ENCODE measurements around the gene NQO1.

Gene NQO1

GRCh38 chr16:69706256-69706974 is 19.9 kb downstream of the NQO1 start:
- DNase-seq: no peak

DNA sequence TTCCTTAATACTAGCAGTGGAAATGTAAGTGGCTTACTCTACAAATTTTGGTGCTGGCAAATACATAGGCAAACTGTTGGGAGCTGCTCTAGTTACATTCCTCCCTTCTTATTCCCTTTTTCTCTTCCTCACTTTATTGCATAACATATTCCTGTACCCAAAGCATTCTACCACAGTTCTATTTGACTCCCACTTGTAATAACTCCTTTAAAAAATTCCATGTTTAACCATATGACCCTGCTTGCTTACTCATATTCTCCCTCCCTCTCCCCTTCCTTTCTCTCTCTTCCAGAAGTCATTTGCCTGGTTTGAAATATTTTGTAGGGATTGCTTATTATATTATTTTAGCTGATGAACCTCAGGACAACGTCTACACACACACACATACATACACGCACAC is 22.7 kb downstream of the NQO1 start:
- no peak for DNase-seq

- DNase-seq: no peak
These were observed 24.5 kb downstream of the NQO1 start for GRCh38 chr16:69701866-69702265.

- no peak for DNase-seq
These were observed 24.9 kb downstream of the NQO1 start for GRCh38 chr16:69701452-69701851.

GRCh38 chr16:69699915-69700314 is 26.4 kb downstream of the NQO1 start:
- DNase-seq: no peak

DNA sequence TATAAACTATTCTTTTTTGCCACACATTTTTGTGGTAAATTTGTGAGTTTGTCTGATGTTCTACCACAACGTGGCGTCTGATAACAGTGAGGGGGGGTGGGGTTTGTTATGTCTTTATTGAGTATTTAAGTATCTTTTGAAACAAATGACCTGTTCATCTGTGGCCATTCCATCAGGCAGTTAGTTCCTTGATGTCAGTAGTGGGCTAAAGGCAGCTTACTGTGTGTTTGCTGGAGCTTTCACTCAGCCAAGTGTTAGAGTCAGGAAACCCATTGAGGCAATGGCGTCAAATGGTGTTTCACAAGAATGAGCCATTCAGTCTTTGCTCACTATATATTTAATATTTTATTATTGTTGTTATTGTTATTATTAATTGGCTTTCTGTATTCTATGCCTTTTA is 28.0 kb downstream of the NQO1 start:
- DNase-seq: no peak

DNA sequence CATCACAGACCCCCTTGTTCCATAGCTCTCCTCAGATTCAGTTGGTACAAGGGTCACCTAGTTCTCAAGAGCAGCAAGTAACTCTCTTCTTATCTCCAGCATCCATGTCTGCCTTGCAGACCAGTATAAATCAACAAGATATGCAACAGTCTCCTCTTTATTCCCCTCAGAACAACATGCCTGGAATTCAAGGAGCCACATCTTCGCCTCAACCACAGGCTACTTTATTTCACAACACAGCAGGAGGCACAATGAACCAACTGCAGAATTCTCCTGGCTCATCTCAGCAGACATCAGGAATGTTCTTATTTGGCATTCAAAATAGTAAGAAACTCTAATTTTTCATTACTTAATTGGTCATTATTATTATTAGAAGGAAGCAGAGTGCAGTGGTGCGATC is 32.4 kb downstream of the NQO1 start:
- DNase-seq: no peak

DNA sequence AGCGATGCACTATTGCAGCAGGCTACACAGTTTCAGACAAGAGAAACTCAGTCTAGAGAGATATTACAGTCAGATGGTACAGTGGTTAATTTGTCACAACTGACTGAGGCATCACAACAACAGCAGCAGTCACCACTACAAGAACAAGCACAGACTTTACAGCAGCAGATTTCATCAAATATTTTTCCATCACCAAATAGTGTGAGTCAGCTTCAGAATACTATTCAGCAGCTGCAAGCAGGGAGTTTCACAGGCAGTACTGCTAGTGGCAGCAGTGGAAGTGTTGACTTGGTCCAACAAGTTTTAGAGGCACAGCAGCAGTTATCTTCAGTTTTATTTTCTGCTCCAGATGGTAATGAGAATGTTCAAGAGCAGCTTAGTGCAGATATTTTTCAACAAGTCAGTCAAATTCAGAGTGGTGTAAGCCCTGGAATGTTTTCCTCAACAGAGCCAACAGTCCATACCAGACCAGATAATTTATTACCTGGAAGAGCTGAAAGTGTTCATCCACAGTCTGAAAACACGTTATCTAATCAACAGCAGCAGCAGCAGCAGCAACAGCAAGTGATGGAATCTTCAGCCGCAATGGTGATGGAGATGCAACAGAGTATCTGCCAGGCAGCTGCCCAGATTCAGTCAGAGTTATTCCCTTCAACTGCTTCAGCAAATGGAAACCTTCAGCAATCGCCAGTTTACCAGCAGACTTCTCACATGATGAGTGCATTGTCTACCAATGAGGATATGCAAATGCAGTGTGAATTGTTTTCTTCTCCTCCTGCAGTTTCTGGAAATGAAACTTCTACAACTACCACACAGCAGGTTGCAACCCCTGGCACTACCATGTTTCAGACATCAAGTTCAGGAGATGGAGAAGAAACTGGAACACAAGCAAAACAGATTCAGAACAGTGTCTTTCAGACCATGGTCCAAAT is 34.1 kb downstream of the NQO1 start:
- no peak for DNase-seq

- no peak for DNase-seq
These were observed 37.8 kb downstream of the NQO1 start for GRCh38 chr16:69688589-69688988.

- DNase-seq: no peak
These were observed 46.0 kb downstream of the NQO1 start for GRCh38 chr16:69680358-69680757.

- DNase-seq: no peak
These were observed 53.2 kb downstream of the NQO1 start for GRCh38 chr16:69672998-69673713.

DNA sequence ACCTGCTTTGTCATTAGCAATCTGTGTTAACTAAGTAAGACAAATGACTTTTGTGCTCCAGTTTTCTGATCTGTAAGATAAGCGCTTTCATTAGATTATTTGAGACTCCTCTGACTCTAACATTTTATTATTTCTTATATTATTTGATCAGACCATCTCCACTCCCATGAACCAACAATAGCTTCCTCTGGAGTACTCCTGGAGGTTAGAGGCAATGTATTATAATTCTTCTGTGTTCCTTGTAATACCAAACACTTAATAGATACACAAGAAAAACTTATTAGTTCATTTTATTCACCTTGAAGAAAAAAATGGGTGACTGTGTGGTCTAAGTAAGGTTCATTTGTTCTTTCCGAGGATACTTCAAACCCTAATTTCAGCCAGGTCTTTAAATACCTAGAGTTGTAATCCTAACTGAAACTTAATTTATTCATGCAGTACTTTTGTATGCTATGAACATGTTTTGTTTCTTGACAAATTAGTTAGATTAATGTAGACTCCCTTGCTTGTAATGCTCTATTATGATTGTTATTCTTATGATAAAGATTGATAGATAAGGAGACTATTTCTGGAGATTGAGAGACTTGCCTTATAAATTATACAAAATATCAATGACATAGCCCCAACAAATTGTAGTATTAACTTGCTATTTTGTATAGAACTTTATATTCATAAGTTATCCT is 53.9 kb downstream of the NQO1 start:
- DNase-seq: no peak

DNA sequence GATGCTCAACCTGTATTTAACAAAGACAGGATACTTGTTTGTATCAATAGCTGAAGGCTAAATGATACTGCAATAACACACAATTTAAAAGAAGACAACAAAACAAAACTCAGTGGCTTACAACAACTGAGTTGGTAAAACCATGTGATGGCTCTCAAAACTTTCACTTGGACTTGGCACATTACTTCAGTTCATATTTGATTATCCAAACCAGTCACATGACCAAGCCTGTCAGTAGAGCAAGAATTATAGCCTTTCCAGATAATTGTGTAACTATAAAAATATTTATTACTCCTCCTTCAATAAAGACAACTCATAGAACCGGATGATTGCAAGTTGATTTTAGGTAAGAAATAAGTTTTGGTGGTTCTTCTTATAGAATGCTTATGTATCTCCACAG is 56.8 kb downstream of the NQO1 start:
- DNase-seq: no peak

DNA sequence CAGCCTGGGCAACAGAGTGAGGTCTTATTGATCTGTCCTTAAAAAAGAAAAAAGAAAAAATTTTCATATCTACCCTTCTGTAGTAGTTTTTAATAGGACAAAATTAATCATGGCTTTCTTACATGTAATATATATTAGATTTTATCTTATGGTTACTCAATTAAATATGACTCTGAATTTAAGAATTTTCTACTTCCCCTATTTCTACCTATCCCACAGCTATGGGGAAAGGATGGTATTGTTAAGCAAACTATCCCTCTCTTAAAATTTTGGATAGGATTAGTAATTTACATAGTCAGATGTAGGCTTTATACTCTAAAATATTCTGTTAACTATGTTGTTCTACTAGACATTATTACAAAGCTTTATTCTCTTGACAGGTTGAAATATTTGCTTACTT is 62.5 kb downstream of the NQO1 start:
- no peak for DNase-seq

DNA sequence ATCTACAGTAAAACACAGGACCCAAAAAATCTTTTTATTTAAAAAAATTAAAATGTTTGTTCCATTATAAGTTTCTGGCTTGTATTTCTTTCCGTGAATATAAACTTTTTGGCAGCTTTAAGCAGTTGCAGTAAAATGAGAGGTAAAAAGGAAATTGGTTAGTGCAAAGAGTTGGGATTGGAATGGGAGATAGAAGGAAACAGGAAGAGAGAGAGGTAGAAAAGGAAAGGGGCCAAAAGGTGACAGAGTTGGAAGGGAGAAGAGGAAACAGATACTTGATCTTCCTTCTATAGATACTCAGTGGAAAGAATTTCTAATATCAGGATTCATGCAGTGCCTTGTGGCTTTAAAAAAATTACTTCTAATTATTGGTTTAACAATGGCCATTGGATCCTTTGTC is 63.5 kb downstream of the NQO1 start:
- DNase-seq: no peak

- no peak for DNase-seq
These were observed 66.2 kb downstream of the NQO1 start for GRCh38 chr16:69660166-69660565.
